Measurements from ENCODE around the gene ELP5. TPM values are rescaled to one million over a fixed set of nuclear protein-coding genes. Genes with fewer than 3 reads are reported as not detected.

The ELP5 gene
- total and polyA plus RNA-seq, 2 donors (not counting 1 experiment from before 2014, with no cell fraction given): 48.0 to 69.9 TPM

DNA sequence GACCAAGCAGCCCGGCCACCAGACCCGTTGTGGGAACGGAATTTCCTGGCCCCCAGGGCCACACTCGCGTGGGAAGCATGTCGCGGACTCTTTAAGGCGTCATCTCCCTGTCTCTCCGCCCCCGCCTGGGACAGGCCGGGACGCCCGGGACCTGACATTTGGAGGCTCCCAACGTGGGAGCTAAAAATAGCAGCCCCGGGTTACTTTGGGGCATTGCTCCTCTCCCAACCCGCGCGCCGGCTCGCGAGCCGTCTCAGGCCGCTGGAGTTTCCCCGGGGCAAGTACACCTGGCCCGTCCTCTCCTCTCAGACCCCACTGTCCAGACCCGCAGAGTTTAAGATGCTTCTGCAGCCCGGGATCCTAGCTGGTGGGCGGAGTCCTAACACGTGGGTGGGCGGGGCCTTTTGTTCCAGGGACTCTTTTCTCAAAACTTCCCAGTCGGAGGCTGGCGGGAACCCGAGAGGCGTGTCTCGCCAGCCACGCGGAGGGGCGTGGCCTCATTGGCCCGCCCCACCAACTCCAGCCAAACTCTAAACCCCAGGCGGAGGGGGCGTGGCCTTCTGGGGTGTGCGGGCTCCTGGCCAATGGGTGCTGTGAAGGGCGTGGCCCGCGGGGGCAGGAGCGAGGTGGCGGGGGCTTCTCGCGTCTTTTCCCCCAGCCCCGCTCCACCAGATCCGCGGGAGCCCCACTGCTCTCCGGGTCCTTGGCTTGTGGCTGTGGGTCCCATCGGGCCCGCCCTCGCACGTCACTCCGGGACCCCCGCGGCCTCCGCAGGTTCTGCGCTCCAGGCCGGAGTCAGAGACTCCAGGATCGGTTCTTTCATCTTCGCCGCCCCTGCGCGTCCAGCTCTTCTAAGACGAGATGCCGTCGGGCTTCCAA is 29.3 kb downstream of the ELP5 start, which contains the start of gene SLC2A4:
TSS of gene SLC2A4 (plus strand) at position 645 of the 879 bp plus-strand sequence. CDS start at position 862, 217 bp downstream.
- H3K36me3 ChIP-seq (replicated peaks in 1 of 2; ENCODE audit: control extremely low read depth in 1 of 2, control insufficient read depth in 1 of 2, extremely low read depth in 1 of 2, insufficient read depth in 2 of 2, low read length in 1 of 2): no peaks in the 10 kb centered on the region
- peaks cover 0 to 18% (median 0%) of the 10 kb centered on the region in 3 donors for H3K9me3 ChIP-seq (ENCODE audit: control extremely low read depth in 1 of 3, control insufficient read depth in 2 of 3, insufficient read depth in 1 of 3, low read length in 2 of 3)
- H3K4me1 ChIP-seq (ENCODE audit: control insufficient read depth in 2 of 2, insufficient read depth in 2 of 2, low read length in 2 of 2): peaks cover 20 to 31% of the 10 kb centered on the region in 2 donors
- CTCF ChIA-PET: interaction anchor here (0.6 to 10.9 kb wide), 10 partner anchors 10 to 877 kb away, joined by 3 to 115 read pairs (median 4); partner anchors contain the start of genes ACADVL, ACAP1 and DLG4
- H3K4me3 Mint-ChIP-seq: peak within 1 kb of the TSS; percentile 92
- H4K20me1 ChIP-seq (ENCODE audit: control insufficient read depth, insufficient read depth, low read length, poor library complexity, severe bottlenecking): no peaks in the 10 kb centered on the region
- peak within 1 kb of the TSS; percentile 67 for H3K9ac ChIP-seq (ENCODE audit: low read length)
- peaks cover 0 to 46% (median 13%) of the 10 kb centered on the region in 4 experiments for H3K27me3 ChIP-seq (replicated peaks in 1 of 4; ENCODE audit: control extremely low read depth in 1 of 4, control insufficient read depth in 3 of 4, insufficient read depth in 4 of 4, low read length in 3 of 4)
- DNase-seq (peak; percentile 87), ATAC-seq (ENCODE audit: low read depth) (peak; percentile 80)
- no peaks in the 10 kb centered on the region for H3K79me2 ChIP-seq (ENCODE audit: control insufficient read depth, insufficient read depth, low read length)
- intact Hi-C loops (cut with micrococcal nuclease): loop anchor here (2.0 kb wide), 1 partner anchor 19 kb away; the partner anchor contains the start of gene CLDN7
- 1% methylated on average over 67 of the region's 71 CpGs for WGBS (ENCODE audit: insufficient coverage)
- H3K4me2 ChIP-seq (replicated peaks; ENCODE audit: low read depth, low read length, poor library complexity, severe bottlenecking): peak within 1 kb of the TSS; percentile 98
- H3K4me3 ChIP-seq (ENCODE audit: control extremely low read depth in 1 of 5, extremely low read depth in 1 of 5, insufficient read depth in 1 of 5, low read depth in 2 of 5, low read length in 4 of 5): peak within 1 kb of the TSS; percentile 2 to 69 (median 53)
- peak within 1 kb of the TSS; percentile 76 for H3K27ac Mint-ChIP-seq
- peak within 1 kb of the TSS; percentile 64 for H2AFZ ChIP-seq (ENCODE audit: insufficient read depth, low read depth, low read length, poor library complexity, severe bottlenecking)
- H3K27ac ChIP-seq (ENCODE audit: low read length in 2 of 2): no peak within 1 kb of the TSS
- no peaks in the 10 kb centered on the region for H3K9me3 Mint-ChIP-seq (ENCODE audit: insufficient read depth)
- POLR2A ChIA-PET: interaction anchor here (0.6 to 1.5 kb wide), 6 partner anchors 12 to 281 kb away, joined by 3 to 7 read pairs (median 4); partner anchors contain the start of gene GABARAP
- peaks cover 20% of the 10 kb centered on the region for H3K4me1 Mint-ChIP-seq
- H3K27me3 Mint-ChIP-seq: peaks cover 23% of the 10 kb centered on the region
- TF ChIP-seq, protein P1, sequence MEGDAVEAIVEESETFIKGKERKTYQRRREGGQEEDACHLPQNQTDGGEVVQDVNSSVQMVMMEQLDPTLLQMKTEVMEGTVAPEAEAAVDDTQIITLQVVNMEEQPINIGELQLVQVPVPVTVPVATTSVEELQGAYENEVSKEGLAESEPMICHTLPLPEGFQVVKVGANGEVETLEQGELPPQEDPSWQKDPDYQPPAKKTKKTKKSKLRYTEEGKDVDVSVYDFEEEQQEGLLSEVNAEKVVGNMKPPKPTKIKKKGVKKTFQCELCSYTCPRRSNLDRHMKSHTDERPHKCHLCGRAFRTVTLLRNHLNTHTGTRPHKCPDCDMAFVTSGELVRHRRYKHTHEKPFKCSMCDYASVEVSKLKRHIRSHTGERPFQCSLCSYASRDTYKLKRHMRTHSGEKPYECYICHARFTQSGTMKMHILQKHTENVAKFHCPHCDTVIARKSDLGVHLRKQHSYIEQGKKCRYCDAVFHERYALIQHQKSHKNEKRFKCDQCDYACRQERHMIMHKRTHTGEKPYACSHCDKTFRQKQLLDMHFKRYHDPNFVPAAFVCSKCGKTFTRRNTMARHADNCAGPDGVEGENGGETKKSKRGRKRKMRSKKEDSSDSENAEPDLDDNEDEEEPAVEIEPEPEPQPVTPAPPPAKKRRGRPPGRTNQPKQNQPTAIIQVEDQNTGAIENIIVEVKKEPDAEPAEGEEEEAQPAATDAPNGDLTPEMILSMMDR (IDR thresholded peaks at IDR 0.05): no peak
- no peak for TF ChIP-seq EZH2 (IDR thresholded peaks at IDR 0.05; ENCODE audit: borderline replicate concordance, insufficient read depth, low read depth, low read length, poor library complexity, severe bottlenecking)

Data from B cell (primary cell).